Esophagus muscularis mucosa (tissue), 4 donors: ENCODE measurements around the gene LRP3. TPM values are rescaled to one million over a fixed set of nuclear protein-coding genes. Genes with fewer than 3 reads are reported as not detected.

Source experiments
- DNase-seq: peaks from one replicate; pipeline ENCODE4 v3.0.0-alpha.2; 2017; ENCODE audit errors: extremely low spot score
- H3K27ac ChIP-seq, 4 donors: fragments of 200-600 bp; sonication (generic); replicated peaks in 1 of 4; 1 replicate in 3 of 4; 2 replicates in 1 of 4; pipeline ENCODE4 v1.5.1; 2016 to 2019; ENCODE audit warnings: mild to moderate bottlenecking in 1 of 4
- H3K27me3 ChIP-seq, 4 donors: fragments of 200-600 bp; sonication (generic); one replicate each; pipeline versions ENCODE4 v1.5.1 to v1.6.0; 2016 to 2019
- H3K36me3 ChIP-seq, 4 donors: fragments of 200-600 bp; sonication (generic); one replicate each; pipeline ENCODE4 v1.5.1; 2016 to 2019
- H3K4me1 ChIP-seq, 4 donors: fragments of 200-600 bp; sonication (generic); one replicate each; pipeline ENCODE4 v1.5.1; 2016 to 2019
- H3K4me3 ChIP-seq, 4 donors: fragments of 200-600 bp; sonication (generic); 1 replicate in 2 of 4; 2 replicates in 2 of 4; pipeline ENCODE4 v1.5.1; 2016 to 2019; ENCODE audit warnings: mild to moderate bottlenecking in 4 of 4, moderate library complexity in 1 of 4
- H3K9me3 ChIP-seq, 4 donors: fragments of 200-600 bp; sonication (generic); 1 replicate in 3 of 4; 2 replicates in 1 of 4; pipeline ENCODE4 v1.5.1; 2016 to 2019
- EP300 ChIP-seq: sonication (generic); formaldehyde crosslinking; IDR thresholded peaks from one replicate; pipeline ENCODE4 v1.6.1; 2017; ENCODE audit warnings: antibody characterized with exemption
- POLR2A ChIP-seq: fragments of 450-650 bp; IDR thresholded peaks from one replicate; pipeline ENCODE4 v1.6.1; 2017; ENCODE audit warnings: antibody characterized with exemption, moderate library complexity, mild to moderate bottlenecking, low read depth
- POLR2AphosphoS5 ChIP-seq, 2 donors: sonication (generic); formaldehyde crosslinking; IDR thresholded peaks; one replicate each; pipeline ENCODE4 v1.6.1; 2017; ENCODE audit warnings: antibody characterized with exemption in 2 of 2
- WGBS: methylation state at CpG from one replicate; pipeline ENCODE4 v1.1.5; 2018; 5-methylcytosine and 5-hydroxymethylcytosine counted together
- intact Hi-C: fragments of 100-400 bp; cut with DNase I; formaldehyde crosslinking; loops from one replicate; pipeline ENCODE4 v1.15.1; 2023
- total RNA-seq, 4 donors: library from RNA; depleted of rRNA; stranded (reverse); fragments of >200 nt; gene quantifications; one replicate each; pipeline versions ENCODE4 v1.1.0 to v1.2.1, GENCODE V29; 2016
- TF ChIP-seq, protein P1 (sequence below), 3 experiments: fragments of 200-600 bp in 2 of 3; fragments of 450-650 bp in 1 of 3; sonication (generic) in 2 of 3; IDR thresholded peaks; one replicate each; pipeline ENCODE4 v1.5.1; 2017 to 2019; ENCODE audit warnings: antibody characterized with exemption in 3 of 3, mild to moderate bottlenecking in 2 of 3, moderate library complexity in 1 of 3

LRP3 gene
- total RNA-seq, 4 donors from 2014 or later, result 34.5 to 76.7 (median 62.6) TPM

DNA sequence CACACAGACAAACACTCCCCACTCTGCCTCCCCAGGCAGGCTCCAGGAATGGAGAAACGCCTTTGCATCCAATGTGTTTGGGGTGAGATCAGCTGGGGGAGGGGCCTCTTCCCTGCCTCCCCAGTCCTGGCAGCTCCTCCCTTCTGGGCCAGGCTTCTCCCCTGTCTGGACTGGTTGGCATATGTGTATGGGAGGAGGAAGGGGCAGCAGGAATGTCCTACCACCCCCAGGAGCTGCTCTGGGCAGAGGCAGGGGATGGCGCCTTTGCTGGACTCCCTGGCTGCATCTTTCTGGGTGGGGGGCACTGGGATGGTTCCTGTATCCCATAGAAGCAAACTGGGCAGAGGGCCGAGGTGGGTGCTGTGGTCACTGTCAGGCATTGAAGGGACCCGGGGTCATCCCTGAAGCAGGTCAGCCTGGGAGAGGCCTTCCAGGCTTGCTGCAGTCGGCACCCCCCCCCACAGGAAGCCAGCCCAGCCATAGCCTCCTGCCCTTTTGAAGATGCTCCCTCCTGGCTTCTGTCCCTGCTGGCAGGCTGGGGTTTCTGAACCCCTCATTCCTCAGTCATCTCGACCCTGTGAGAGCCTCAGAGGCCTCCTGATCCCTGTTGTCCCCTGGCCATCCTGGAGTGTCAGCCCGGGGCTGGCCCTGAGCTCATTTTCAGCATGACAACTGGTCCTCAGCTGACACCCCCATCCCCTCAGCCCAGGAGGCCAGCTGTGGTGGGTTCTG lies 52.7 kb downstream of the LRP3 start:
- peaks cover 0 to 23% (median 0%) of the 10 kb centered on the region in 4 donors for H3K27me3 ChIP-seq
- intact Hi-C loops, result no loop called here
- no peak overlapping the region for H3K4me3 ChIP-seq
- peaks cover 0 to 13% (median 9%) of the 10 kb centered on the region in 4 donors for H3K9me3 ChIP-seq
- no peak for DNase-seq
- no peak for TF ChIP-seq EP300
- TF ChIP-seq, protein P1, sequence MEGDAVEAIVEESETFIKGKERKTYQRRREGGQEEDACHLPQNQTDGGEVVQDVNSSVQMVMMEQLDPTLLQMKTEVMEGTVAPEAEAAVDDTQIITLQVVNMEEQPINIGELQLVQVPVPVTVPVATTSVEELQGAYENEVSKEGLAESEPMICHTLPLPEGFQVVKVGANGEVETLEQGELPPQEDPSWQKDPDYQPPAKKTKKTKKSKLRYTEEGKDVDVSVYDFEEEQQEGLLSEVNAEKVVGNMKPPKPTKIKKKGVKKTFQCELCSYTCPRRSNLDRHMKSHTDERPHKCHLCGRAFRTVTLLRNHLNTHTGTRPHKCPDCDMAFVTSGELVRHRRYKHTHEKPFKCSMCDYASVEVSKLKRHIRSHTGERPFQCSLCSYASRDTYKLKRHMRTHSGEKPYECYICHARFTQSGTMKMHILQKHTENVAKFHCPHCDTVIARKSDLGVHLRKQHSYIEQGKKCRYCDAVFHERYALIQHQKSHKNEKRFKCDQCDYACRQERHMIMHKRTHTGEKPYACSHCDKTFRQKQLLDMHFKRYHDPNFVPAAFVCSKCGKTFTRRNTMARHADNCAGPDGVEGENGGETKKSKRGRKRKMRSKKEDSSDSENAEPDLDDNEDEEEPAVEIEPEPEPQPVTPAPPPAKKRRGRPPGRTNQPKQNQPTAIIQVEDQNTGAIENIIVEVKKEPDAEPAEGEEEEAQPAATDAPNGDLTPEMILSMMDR (IDR thresholded peaks at IDR 0.05), result no peak
- no peak for TF ChIP-seq POLR2A
- TF ChIP-seq POLR2AphosphoS5 (IDR thresholded peaks at IDR 0.05), result no peak
- H3K36me3 ChIP-seq, result no peaks in the 10 kb centered on the region
- H3K27ac ChIP-seq, result no peak overlapping the region
- 87% methylated on average over 6 of the region's 7 CpGs for WGBS
- peaks cover 0 to 3% (median under 1%) of the 10 kb centered on the region in 4 donors for H3K4me1 ChIP-seq

- intact Hi-C loops, result no loop called here
- no peak for DNase-seq
Measured at GRCh38 chr19:33247441-33247819, 53.3 kb downstream of the LRP3 start.

DNA sequence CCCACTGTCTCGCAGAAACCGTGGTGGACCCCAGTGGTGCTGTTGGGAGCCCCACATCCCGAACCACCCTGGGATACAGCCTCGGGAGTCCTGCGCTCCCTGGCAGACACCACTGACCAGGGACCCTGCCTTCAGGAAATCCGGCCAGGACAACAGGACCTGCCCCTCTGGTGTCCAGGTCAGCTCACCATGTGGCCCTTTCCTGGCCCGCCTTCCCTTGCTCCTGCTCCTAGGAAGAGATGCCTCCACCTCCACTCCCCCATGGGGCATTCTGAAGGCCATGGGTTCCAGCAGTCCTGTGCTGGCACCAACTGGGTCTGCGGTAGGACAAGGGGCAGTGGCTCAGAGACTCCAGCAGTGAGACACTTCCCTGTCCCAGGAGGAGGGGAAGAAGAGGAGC lies 54.0 kb downstream of the LRP3 start:
- peaks cover 0 to 24% (median 0%) of the 10 kb centered on the region in 4 donors for H3K27me3 ChIP-seq
- no peak overlapping the region for H3K27ac ChIP-seq
- H3K4me1 ChIP-seq, result no peaks in the 10 kb centered on the region
- H3K9me3 ChIP-seq, result peaks cover 0 to 13% (median 9%) of the 10 kb centered on the region in 4 donors
- intact Hi-C loops, result no loop called here
- WGBS, result 81% methylated on average over 2 of the region's 8 CpGs
- TF ChIP-seq, protein P1 (IDR thresholded peaks at IDR 0.05), result no peak
- no peak for TF ChIP-seq POLR2A
- no peak for TF ChIP-seq POLR2AphosphoS5 (IDR thresholded peaks at IDR 0.05)
- TF ChIP-seq EP300, result no peak
- DNase-seq, result no peak
- no peaks in the 10 kb centered on the region for H3K36me3 ChIP-seq
- no peak overlapping the region for H3K4me3 ChIP-seq

More at GRCh38 chr19:33247441-33247819, 53.3 kb downstream of the LRP3 start:
- TF ChIP-seq POLR2AphosphoS5 (IDR thresholded peaks at IDR 0.05) (no peak), POLR2A (no peak), EP300 (no peak)
- TF ChIP-seq, protein P1 (IDR thresholded peaks at IDR 0.05), result no peak
- peaks cover 0 to 13% (median 9%) of the 10 kb centered on the region in 4 donors for H3K9me3 ChIP-seq
- H3K27me3 ChIP-seq, result peaks cover 0 to 21% (median 0%) of the 10 kb centered on the region in 4 donors
- WGBS, result no CpG with 5 or more reads among the region's 1 CpG
- no peak overlapping the region for H3K27ac ChIP-seq
- H3K4me3 ChIP-seq, result no peak overlapping the region
- no peaks in the 10 kb centered on the region for H3K4me1 ChIP-seq
- H3K36me3 ChIP-seq, result no peaks in the 10 kb centered on the region

- TF ChIP-seq POLR2AphosphoS5 (IDR thresholded peaks at IDR 0.05), result no peak
- no peak for TF ChIP-seq POLR2A
- TF ChIP-seq, protein P1 (IDR thresholded peaks at IDR 0.05), result no peak
- TF ChIP-seq EP300, result no peak
- DNase-seq, result no peak
- 67% methylated on average over 9 of the region's 11 CpGs for WGBS
- peaks cover 0 to 13% (median 9%) of the 10 kb centered on the region in 4 donors for H3K9me3 ChIP-seq
- no peak overlapping the region for H3K4me3 ChIP-seq
- peaks cover 0 to 28% (median 0%) of the 10 kb centered on the region in 4 donors for H3K27me3 ChIP-seq
- no peaks in the 10 kb centered on the region for H3K36me3 ChIP-seq
- no peak overlapping the region for H3K27ac ChIP-seq
- no peaks in the 10 kb centered on the region for H3K4me1 ChIP-seq
- intact Hi-C loops, result no loop called here
Measured at GRCh38 chr19:33248553-33248953, 54.4 kb downstream of the LRP3 start.
